ENCODE measurements around the gene FAM168B. TPM values are rescaled to one million over a fixed set of nuclear protein-coding genes. Genes with fewer than 3 reads are reported as not detected.

Gene FAM168B
- total RNA-seq, 4 donors from 2014 or later = 77.7 to 88.7 (median 79.8) TPM

GRCh38 chr2:131046028-131046917 is 47.0 kb downstream of the FAM168B start:
- Histone ChIP-seq H3K9me3 (no peaks in the 10 kb centered on the region), H3K27ac (no peak overlapping the region), H3K36me3 (peaks cover 8 to 98% (median 20%) of the 10 kb centered on the region in 3 donors), H3K4me1 (peaks cover 0 to 15% (median 0%) of the 10 kb centered on the region in 3 donors), H3K27me3 (no peaks in the 10 kb centered on the region), H3K4me3 (no peak overlapping the region)
- TF ChIP-seq, protein P1, sequence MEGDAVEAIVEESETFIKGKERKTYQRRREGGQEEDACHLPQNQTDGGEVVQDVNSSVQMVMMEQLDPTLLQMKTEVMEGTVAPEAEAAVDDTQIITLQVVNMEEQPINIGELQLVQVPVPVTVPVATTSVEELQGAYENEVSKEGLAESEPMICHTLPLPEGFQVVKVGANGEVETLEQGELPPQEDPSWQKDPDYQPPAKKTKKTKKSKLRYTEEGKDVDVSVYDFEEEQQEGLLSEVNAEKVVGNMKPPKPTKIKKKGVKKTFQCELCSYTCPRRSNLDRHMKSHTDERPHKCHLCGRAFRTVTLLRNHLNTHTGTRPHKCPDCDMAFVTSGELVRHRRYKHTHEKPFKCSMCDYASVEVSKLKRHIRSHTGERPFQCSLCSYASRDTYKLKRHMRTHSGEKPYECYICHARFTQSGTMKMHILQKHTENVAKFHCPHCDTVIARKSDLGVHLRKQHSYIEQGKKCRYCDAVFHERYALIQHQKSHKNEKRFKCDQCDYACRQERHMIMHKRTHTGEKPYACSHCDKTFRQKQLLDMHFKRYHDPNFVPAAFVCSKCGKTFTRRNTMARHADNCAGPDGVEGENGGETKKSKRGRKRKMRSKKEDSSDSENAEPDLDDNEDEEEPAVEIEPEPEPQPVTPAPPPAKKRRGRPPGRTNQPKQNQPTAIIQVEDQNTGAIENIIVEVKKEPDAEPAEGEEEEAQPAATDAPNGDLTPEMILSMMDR (IDR thresholded peaks at IDR 0.05) = no peak
- no peak for TF ChIP-seq POLR2A (IDR thresholded peaks at IDR 0.05)
- 78 to 92% methylated on average over 11 to 21 of the region's 32 CpGs for WGBS, 2 donors
- intact Hi-C loops (cut with DNase I) = no loop called here
- no peak for DNase-seq

DNA sequence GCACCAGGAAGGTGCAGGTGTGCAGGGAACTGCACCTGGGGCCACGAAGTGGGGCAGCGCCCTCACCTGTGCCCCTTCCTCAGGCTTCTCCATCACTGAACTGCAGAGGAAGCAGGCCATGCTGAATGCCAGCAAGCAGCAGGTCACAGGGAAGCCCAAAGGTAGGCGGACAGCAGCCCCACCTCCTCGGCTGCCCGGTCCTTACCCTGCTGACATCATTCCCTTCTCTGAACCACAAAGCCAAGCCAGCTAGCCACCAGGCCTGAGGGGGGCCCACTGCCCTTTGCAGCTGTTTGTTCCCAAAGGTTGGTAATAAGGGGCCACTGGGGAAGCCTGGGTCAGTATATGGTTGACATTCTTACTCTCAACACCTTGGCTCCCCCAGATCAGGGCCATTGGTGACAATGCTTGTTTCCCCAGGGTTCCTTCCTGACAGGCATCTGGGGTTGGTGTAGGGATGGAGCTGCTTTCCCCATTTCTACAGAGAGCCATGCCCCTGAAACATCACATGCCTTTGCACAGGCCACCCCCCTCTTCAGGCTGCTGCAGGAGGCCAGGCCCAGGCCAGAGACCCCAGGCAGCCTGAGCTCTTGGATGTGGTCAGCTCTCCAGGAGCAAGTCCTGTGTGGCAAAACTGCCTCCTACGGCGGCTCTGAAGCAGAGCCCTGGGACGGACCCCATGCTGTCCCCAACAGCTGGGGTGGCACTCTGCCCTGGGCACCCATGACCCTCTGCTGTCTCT is 47.8 kb downstream of the FAM168B start:
- peaks cover 0 to 18% (median 0%) of the 10 kb centered on the region in 3 donors for H3K4me1 ChIP-seq
- no peaks in the 10 kb centered on the region for H3K9me3 ChIP-seq
- H3K4me3 ChIP-seq = no peak overlapping the region
- WGBS, 2 donors = 80% methylated on average over 1 of the region's 8 CpGs; no CpG with 5 or more reads in 1 of the 2 donors
- H3K27ac ChIP-seq = no peak overlapping the region
- TF ChIP-seq, protein P1 (IDR thresholded peaks at IDR 0.05) = no peak
- TF ChIP-seq POLR2A (IDR thresholded peaks at IDR 0.05) = no peak
- H3K36me3 ChIP-seq = peaks cover under 1 to 98% (median 20%) of the 10 kb centered on the region in 3 donors
- no peak for DNase-seq
- no peaks in the 10 kb centered on the region for H3K27me3 ChIP-seq
- intact Hi-C loops (cut with DNase I) = no loop called here

DNA sequence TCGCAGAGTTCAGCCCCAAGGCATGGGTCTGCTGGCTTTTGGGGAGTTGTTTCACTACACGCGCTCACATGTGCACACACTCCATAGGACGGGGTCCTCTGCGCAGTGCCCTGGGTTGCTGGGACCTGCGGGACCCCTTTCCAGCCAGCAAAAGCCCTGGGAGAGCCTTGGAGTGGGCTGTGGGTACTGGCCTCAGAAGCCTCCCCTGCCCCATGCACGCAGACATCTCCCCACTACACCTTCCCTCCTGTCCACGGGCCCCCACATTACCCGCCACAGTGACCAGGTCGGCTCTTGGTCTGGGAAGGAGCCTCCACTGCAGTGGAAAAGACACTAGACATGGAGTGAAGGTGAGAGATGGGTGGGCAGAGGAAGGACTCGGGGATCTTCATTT is 48.5 kb downstream of the FAM168B start:
- no peak overlapping the region for H3K27ac ChIP-seq
- no peak overlapping the region for H3K4me3 ChIP-seq
- TF ChIP-seq, protein P1 (IDR thresholded peaks at IDR 0.05) = no peak
- TF ChIP-seq POLR2A (IDR thresholded peaks at IDR 0.05) = no peak
- intact Hi-C loops (cut with DNase I) = no loop called here
- WGBS, 2 donors = 40 to 100% methylated on average over 1 of the region's 11 CpGs
- H3K36me3 ChIP-seq = peaks cover 0 to 98% (median 20%) of the 10 kb centered on the region in 3 donors
- H3K27me3 ChIP-seq = peaks cover 0 to 3% (median 0%) of the 10 kb centered on the region in 4 donors
- DNase-seq = no peak
- H3K4me1 ChIP-seq = peaks cover 0 to 18% (median 0%) of the 10 kb centered on the region in 3 donors
- no peaks in the 10 kb centered on the region for H3K9me3 ChIP-seq

GRCh38 chr2:131044075-131044756 is 49.0 kb downstream of the FAM168B start:
- H3K4me3 ChIP-seq = no peak overlapping the region
- no peak overlapping the region for H3K27ac ChIP-seq
- H3K36me3 ChIP-seq = peaks cover 0 to 98% (median 20%) of the 10 kb centered on the region in 3 donors
- peaks cover 0 to 18% (median 0%) of the 10 kb centered on the region in 3 donors for H3K4me1 ChIP-seq
- peaks cover 0 to 6% (median 0%) of the 10 kb centered on the region in 4 donors for H3K27me3 ChIP-seq
- H3K9me3 ChIP-seq = no peaks in the 10 kb centered on the region
- TF ChIP-seq, protein P1 (IDR thresholded peaks at IDR 0.05) = no peak
- no peak for TF ChIP-seq POLR2A (IDR thresholded peaks at IDR 0.05)
- intact Hi-C loops (cut with DNase I) = no loop called here
- DNase-seq = no peak
- WGBS, 2 donors = 91% methylated on average over 7 of the region's 24 CpGs; no CpG with 5 or more reads in 1 of the 2 donors
